Nephron progenitor cell (in vitro differentiated cells): Measurements from ENCODE around the gene TARM1.
A peak's percentile ranks its signal among the peaks of the same experiment; 100 is the strongest.
"Not testable (repeated sequence)": the region's sequence is repeated elsewhere in the genome, so short reads cannot be mapped to it uniquely, and the experiment has no call there.

ENCODE experiments used
- DNase-seq: peaks from one replicate; pipeline ENCODE4 v3.0.0; 2021
- H3K27ac Mint-ChIP-seq: 2 replicates; pipeline ENCODE4 v1.8.0; 2021; ENCODE audit warnings: mild to moderate bottlenecking, moderate library complexity, mixed read lengths
- H3K27me3 Mint-ChIP-seq: 2 replicates; pipeline ENCODE4 v1.8.0; 2021; ENCODE audit warnings: mild to moderate bottlenecking, low read depth, mixed read lengths; ENCODE audit not compliant: poor library complexity
- H3K36me3 Mint-ChIP-seq: 2 replicates; pipeline ENCODE4 v1.8.0; 2021; ENCODE audit warnings: low read depth, mixed read lengths
- H3K4me1 Mint-ChIP-seq: 2 replicates; pipeline ENCODE4 v1.8.0; 2021; ENCODE audit warnings: mixed read lengths
- H3K4me3 Mint-ChIP-seq: 2 replicates; pipeline ENCODE4 v1.8.0; 2021; ENCODE audit warnings: mild to moderate bottlenecking, moderate library complexity, mixed read lengths
- H3K9me3 Mint-ChIP-seq: 2 replicates; pipeline ENCODE4 v1.8.0; 2021; ENCODE audit warnings: mild to moderate bottlenecking, moderate library complexity, mixed read lengths
- TF ChIP-seq, protein P1 (sequence below): fragments of 200-600 bp; sonication (generic); IDR thresholded peaks from 2 replicates; pipeline ENCODE4 v1.5.0; 2021; ENCODE audit warnings: antibody characterized with exemption

TARM1 gene

DNA sequence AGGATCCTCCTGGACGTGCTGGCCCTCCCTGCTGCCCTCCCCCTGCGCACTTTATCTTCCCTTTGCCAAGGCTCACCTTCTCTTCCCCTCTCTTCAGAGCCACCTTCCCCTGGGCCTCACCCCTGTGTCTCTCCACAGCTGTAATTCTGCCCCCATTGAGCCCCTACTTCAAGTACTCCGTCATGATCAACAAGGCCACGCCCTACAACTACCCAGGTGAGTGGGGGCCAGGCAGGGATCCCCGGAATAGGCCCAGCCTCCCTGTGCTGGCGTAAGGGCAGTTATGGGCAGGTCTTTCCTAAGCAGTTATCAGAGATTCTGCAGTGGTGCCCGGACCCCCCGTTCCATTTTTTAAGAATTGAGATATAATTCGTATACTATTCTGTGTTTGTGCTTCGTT is 24.6 kb upstream of the TARM1 start:
- H3K9me3 Mint-ChIP-seq = no peaks in the 10 kb centered on the region
- TF ChIP-seq, protein P1, sequence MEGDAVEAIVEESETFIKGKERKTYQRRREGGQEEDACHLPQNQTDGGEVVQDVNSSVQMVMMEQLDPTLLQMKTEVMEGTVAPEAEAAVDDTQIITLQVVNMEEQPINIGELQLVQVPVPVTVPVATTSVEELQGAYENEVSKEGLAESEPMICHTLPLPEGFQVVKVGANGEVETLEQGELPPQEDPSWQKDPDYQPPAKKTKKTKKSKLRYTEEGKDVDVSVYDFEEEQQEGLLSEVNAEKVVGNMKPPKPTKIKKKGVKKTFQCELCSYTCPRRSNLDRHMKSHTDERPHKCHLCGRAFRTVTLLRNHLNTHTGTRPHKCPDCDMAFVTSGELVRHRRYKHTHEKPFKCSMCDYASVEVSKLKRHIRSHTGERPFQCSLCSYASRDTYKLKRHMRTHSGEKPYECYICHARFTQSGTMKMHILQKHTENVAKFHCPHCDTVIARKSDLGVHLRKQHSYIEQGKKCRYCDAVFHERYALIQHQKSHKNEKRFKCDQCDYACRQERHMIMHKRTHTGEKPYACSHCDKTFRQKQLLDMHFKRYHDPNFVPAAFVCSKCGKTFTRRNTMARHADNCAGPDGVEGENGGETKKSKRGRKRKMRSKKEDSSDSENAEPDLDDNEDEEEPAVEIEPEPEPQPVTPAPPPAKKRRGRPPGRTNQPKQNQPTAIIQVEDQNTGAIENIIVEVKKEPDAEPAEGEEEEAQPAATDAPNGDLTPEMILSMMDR = no peak
- H3K27ac Mint-ChIP-seq = peak overlapping the region; percentile 66
- H3K4me3 Mint-ChIP-seq = peak overlapping the region; percentile 15
- no peak for DNase-seq
- peaks cover 27% of the 10 kb centered on the region for H3K4me1 Mint-ChIP-seq
- no peaks in the 10 kb centered on the region for H3K27me3 Mint-ChIP-seq
- H3K36me3 Mint-ChIP-seq = peaks cover 31% of the 10 kb centered on the region

DNA sequence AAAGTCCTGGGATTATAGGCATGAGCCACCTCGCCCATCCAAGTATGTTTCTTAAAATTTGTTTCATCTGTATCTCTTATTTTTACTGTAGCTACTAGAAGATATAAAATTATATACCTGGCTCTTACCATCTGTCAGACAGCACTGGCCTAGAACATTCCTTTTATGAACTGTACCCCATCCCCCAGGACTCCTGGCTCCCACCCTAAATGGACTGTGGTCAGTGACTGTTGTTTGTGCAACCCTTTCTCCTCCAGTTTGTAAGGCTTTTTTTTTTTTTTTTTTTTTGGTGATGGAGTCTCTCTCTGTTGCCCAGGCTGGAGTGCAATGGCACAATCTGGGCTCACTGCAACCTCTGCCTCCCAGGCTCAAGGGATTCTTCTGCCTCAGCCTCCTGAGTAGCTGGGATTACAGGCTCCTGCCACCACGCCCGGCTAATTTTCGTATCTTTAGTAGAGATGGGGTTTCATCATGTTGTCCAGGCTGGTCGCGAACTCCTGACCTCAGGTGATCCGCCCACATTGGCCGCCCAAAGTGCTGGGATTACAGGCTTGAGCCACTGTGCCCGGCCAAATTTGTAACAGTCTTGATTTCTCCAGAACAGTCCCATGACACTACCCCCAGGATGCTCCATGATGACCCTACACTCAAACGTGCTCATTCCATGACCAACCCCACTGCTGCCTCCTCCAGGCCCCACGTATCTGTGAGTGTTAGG is 24.0 kb upstream of the TARM1 start:
- peak overlapping the region; percentile 66 for H3K27ac Mint-ChIP-seq
- no peak for DNase-seq
- H3K36me3 Mint-ChIP-seq = peaks cover 26% of the 10 kb centered on the region
- H3K4me1 Mint-ChIP-seq = peaks cover 27% of the 10 kb centered on the region
- H3K4me3 Mint-ChIP-seq = peak overlapping the region; percentile 98
- peaks cover 4% of the 10 kb centered on the region for H3K27me3 Mint-ChIP-seq
- TF ChIP-seq, protein P1 = no peak
- no peaks in the 10 kb centered on the region for H3K9me3 Mint-ChIP-seq

GRCh38 chr19:54102421-54103169 is 21.4 kb upstream of the TARM1 start, which contains the start of gene NDUFA3:
Gene NDUFA3 (plus strand): TSS chr19:54102855. CDS start chr19:54102879, 24 bp downstream.
- H3K36me3 Mint-ChIP-seq = peaks cover 22% of the 10 kb centered on the region

DNA sequence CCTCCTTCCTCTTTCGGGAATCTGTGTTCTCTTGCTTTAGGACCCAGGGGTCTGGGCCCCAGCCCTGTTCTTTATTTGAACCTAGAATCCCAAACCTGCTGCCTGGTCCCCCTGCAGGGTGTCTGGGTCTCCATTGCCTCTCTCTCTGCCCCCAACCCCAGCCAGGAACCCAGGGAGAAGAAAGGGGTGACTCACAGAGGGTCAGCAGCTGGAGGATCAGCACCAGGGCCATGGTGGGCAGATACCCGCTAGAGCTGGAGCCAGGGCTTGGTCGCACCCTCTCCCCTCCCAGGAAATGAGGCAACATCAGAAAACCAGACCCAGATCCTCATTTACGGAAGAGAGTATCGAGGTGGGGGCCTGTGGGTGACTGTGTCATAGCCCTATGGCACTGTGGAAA is 19.4 kb upstream of the TARM1 start, which contains the start of gene OSCAR:
Gene OSCAR, minus strand, starts transcription at position 243 of the 400 bp plus-strand sequence. Its CDS starts 11 bp downstream, at position 232.
- H3K27me3 Mint-ChIP-seq = peaks cover 47% of the 10 kb centered on the region
- DNase-seq = no peak
- peaks cover 22% of the 10 kb centered on the region for H3K4me1 Mint-ChIP-seq
- H3K27ac Mint-ChIP-seq = no peak within 1 kb of the TSS
- H3K4me3 Mint-ChIP-seq = peak within 1 kb of the TSS; percentile 98
- peaks cover 3% of the 10 kb centered on the region for H3K36me3 Mint-ChIP-seq
- TF ChIP-seq, protein P1 = no peak
- no peaks in the 10 kb centered on the region for H3K9me3 Mint-ChIP-seq

More at GRCh38 chr19:54102421-54103169, 21.4 kb upstream of the TARM1 start, which contains the start of gene NDUFA3:
- H3K9me3 Mint-ChIP-seq = no peaks in the 10 kb centered on the region
- no peak within 1 kb of the TSS for H3K27ac Mint-ChIP-seq
- H3K4me1 Mint-ChIP-seq = peaks cover 27% of the 10 kb centered on the region
- peak within 1 kb of the TSS; percentile 98 for H3K4me3 Mint-ChIP-seq
- TF ChIP-seq, protein P1 = no peak
- DNase-seq = peak; percentile 95
- peaks cover 27% of the 10 kb centered on the region for H3K27me3 Mint-ChIP-seq

GRCh38 chr19:54099903-54100255 is 18.7 kb upstream of the TARM1 start:
- H3K36me3 Mint-ChIP-seq, H3K9me3 Mint-ChIP-seq, H3K27ac Mint-ChIP-seq, H3K4me3 Mint-ChIP-seq, DNase-seq: not testable (repeated sequence)
- H3K27me3 Mint-ChIP-seq = peaks cover 54% of the 10 kb centered on the region
- peaks cover 19% of the 10 kb centered on the region for H3K4me1 Mint-ChIP-seq

DNA sequence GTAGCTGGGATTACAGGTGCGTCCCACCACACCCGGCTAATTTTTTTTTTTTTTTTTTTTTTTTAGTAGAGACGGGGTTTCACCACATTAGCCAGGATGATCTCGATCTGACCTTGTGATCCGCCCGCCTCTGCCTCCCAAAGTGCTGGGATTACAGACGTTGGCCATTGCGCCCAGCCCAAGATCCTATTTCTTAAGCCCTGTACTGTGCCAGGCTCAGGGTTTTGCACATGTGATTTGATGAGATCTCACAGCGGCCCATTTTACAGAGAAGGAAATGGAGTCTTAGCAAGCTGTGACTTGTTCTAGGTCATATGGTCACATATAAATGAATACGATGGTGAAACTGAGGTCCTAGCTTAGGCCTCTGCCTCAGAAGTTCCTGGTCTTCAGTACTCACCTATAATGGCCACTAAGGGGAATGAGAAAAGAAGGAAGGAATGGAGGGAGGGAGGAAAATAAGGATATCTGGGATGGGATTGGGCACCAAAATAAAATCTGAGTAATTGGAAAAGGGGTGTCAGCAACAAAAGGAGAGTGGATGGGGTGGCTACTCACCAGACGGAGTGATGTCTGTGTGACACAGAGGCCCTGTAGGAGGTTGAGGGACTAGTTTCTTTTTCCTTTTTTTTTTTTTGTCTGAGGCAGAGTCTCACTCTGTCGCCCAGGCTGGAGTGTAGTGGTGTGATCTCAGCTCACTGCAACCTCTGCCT is 18.2 kb upstream of the TARM1 start:
- H3K27me3 Mint-ChIP-seq = peaks cover 60% of the 10 kb centered on the region
- H3K4me3 Mint-ChIP-seq = no peak overlapping the region
- TF ChIP-seq, protein P1 = no peak
- H3K4me1 Mint-ChIP-seq = peaks cover 19% of the 10 kb centered on the region
- no peak for DNase-seq
- no peak overlapping the region for H3K27ac Mint-ChIP-seq
- H3K9me3 Mint-ChIP-seq = peaks cover 5% of the 10 kb centered on the region
- H3K36me3 Mint-ChIP-seq = no peaks in the 10 kb centered on the region
